H9 (cell line): ENCODE data around the gene WNT4. TPM values are rescaled to one million over a fixed set of nuclear protein-coding genes. Genes with fewer than 3 reads are reported as not detected.

Source experiments
- DNase-seq: peaks from one replicate; pipeline ENCODE4 v3.0.0-alpha.2; 2017
- H2AFZ ChIP-seq: one replicate; pipeline ENCODE4 v1.6.1; 2013; ENCODE audit warnings: mild to moderate bottlenecking, low read length, control low read depth, moderate library complexity
- H2AK5ac ChIP-seq: 2 replicates; pipeline ENCODE4 v1.6.1; 2013; ENCODE audit warnings: low read length, control low read depth, mixed read lengths; ENCODE audit not compliant: insufficient read length
- H2BK120ac ChIP-seq: one replicate; pipeline ENCODE4 v1.6.1; 2013; ENCODE audit warnings: low read depth, mild to moderate bottlenecking, low read length, control low read depth, inconsistent platforms; ENCODE audit not compliant: poor library complexity, severe bottlenecking
- H2BK12ac ChIP-seq: 2 replicates; pipeline ENCODE4 v1.6.1; 2013; ENCODE audit warnings: low read length, control low read depth, mixed read lengths, low read depth; ENCODE audit not compliant: insufficient read length
- H2BK15ac ChIP-seq: 2 replicates; pipeline ENCODE4 v1.6.1; 2013; ENCODE audit warnings: low read depth, low read length, control low read depth
- H2BK20ac ChIP-seq: one replicate; pipeline ENCODE4 v1.6.1; 2013; ENCODE audit warnings: low read depth, mild to moderate bottlenecking, low read length, control low read depth, inconsistent platforms; ENCODE audit not compliant: poor library complexity, severe bottlenecking
- H2BK5ac ChIP-seq: 2 replicates; pipeline ENCODE4 v1.6.1; 2013; ENCODE audit warnings: low read length, control low read depth, mixed read lengths; ENCODE audit not compliant: insufficient read length
- H3K14ac ChIP-seq: 2 replicates; pipeline ENCODE4 v1.6.1; 2013; ENCODE audit warnings: low read length, control low read depth; ENCODE audit not compliant: insufficient read depth
- H3K18ac ChIP-seq: 2 replicates; pipeline ENCODE4 v1.6.1; 2013; ENCODE audit warnings: low read depth, mild to moderate bottlenecking, mixed read lengths, low read length, control low read depth; ENCODE audit not compliant: insufficient read length
- H3K23ac ChIP-seq: 2 replicates; pipeline ENCODE4 v1.6.1; 2013; ENCODE audit warnings: low read length, control low read depth, mixed read lengths, low read depth; ENCODE audit not compliant: insufficient read length
- H3K23me2 ChIP-seq: 2 replicates; pipeline ENCODE4 v1.6.1; 2013; ENCODE audit warnings: low read depth, mild to moderate bottlenecking, mixed read lengths, low read length, control low read depth; ENCODE audit not compliant: insufficient read length, poor library complexity, severe bottlenecking
- H3K27ac ChIP-seq: 2 replicates; pipeline ENCODE4 v1.5.1; 2013; ENCODE audit warnings: low read length, control low read depth, mixed read lengths, low read depth; ENCODE audit not compliant: insufficient read length
- H3K27me3 ChIP-seq: 2 replicates; pipeline ENCODE4 v1.6.1; 2013; ENCODE audit warnings: low read length, control low read depth, inconsistent platforms; ENCODE audit not compliant: insufficient read depth
- H3K4ac ChIP-seq: 2 replicates; pipeline ENCODE4 v1.6.1; 2013; ENCODE audit warnings: low read depth, mild to moderate bottlenecking, control low read depth, inconsistent platforms, low read length, moderate library complexity
- H3K4me1 ChIP-seq: 2 replicates; pipeline ENCODE4 v1.6.1; 2013; ENCODE audit warnings: low read length, control low read depth, inconsistent platforms; ENCODE audit not compliant: insufficient read depth
- H3K4me2 ChIP-seq: 2 replicates; pipeline ENCODE4 v1.6.1; 2013; ENCODE audit warnings: low read length, control low read depth, mixed read lengths; ENCODE audit not compliant: insufficient read length, insufficient read depth
- H3K56ac ChIP-seq: 2 replicates; pipeline ENCODE4 v1.6.1; 2013; ENCODE audit warnings: low read depth, mild to moderate bottlenecking, mixed read lengths, low read length, control low read depth; ENCODE audit not compliant: insufficient read length
- H3K79me1 ChIP-seq: 2 replicates; pipeline ENCODE4 v1.6.1; 2013; ENCODE audit warnings: low read depth, mild to moderate bottlenecking, moderate library complexity, low read length, control low read depth, inconsistent platforms; ENCODE audit not compliant: insufficient read depth, poor library complexity, severe bottlenecking
- H3K79me2 ChIP-seq: 2 replicates; pipeline ENCODE4 v1.6.1; 2013; ENCODE audit warnings: low read length, control low read depth, inconsistent platforms; ENCODE audit not compliant: insufficient read depth
- H3K9ac ChIP-seq: 2 replicates; pipeline ENCODE4 v1.6.1; 2013; ENCODE audit warnings: low read length, control low read depth, mixed read lengths; ENCODE audit not compliant: insufficient read length; ENCODE audit errors: extremely low read depth
- H3K9me3 ChIP-seq: one replicate; pipeline ENCODE4 v1.6.1; 2013; ENCODE audit warnings: low read depth, low read length, inconsistent platforms; ENCODE audit not compliant: control insufficient read depth
- H3T11ph ChIP-seq: one replicate; pipeline ENCODE4 v1.6.1; 2013; ENCODE audit warnings: mild to moderate bottlenecking, low read length, control low read depth, inconsistent platforms
- H4K20me1 ChIP-seq: one replicate; pipeline ENCODE4 v1.6.1; 2013; ENCODE audit not compliant: control insufficient read depth, insufficient read length, insufficient read depth
- H4K5ac ChIP-seq: 2 replicates; pipeline ENCODE4 v1.6.1; 2013; ENCODE audit warnings: low read depth, mild to moderate bottlenecking, mixed read lengths, low read length, control low read depth; ENCODE audit not compliant: insufficient read length
- H4K8ac ChIP-seq: replicated peaks from 2 replicates; pipeline ENCODE4 v1.6.1; 2013; ENCODE audit warnings: low read length, control low read depth, mixed read lengths, low read depth; ENCODE audit not compliant: insufficient read length
- H4K91ac ChIP-seq: 2 replicates; pipeline ENCODE4 v1.6.1; 2013; ENCODE audit warnings: low read depth, mild to moderate bottlenecking, moderate library complexity, mixed read lengths, low read length, control low read depth; ENCODE audit not compliant: insufficient read length
- H3K27ac Mint-ChIP-seq, 3 experiments: 2 replicates in 2 of 3; 3 replicates in 1 of 3; pipeline ENCODE4 v1.8.0; 2020 to 2021; ENCODE audit warnings: mixed read lengths in 3 of 3, mild to moderate bottlenecking in 1 of 3, moderate library complexity in 1 of 3
- H3K27me3 Mint-ChIP-seq: 2 replicates; pipeline ENCODE4 v1.8.0; 2021; ENCODE audit warnings: low read depth, mild to moderate bottlenecking, moderate library complexity, mixed read lengths
- H3K36me3 Mint-ChIP-seq, 3 experiments: 2 replicates in 2 of 3; 3 replicates in 1 of 3; pipeline ENCODE4 v1.8.0; 2020 to 2021; ENCODE audit warnings: low read depth in 3 of 3, mixed read lengths in 3 of 3; ENCODE audit not compliant: insufficient read depth in 1 of 3
- H3K4me1 Mint-ChIP-seq, 2 experiments: 2 replicates each; pipeline ENCODE4 v1.8.0; 2020; ENCODE audit warnings: mixed read lengths in 2 of 2
- H3K4me3 Mint-ChIP-seq, 2 experiments: 2 replicates in 1 of 2; 3 replicates in 1 of 2; pipeline ENCODE4 v1.8.0; 2020 to 2021; ENCODE audit warnings: mild to moderate bottlenecking in 2 of 2, mixed read lengths in 2 of 2, moderate library complexity in 1 of 2
- H3K9me3 Mint-ChIP-seq, 2 experiments: 2 replicates in 1 of 2; 3 replicates in 1 of 2; pipeline ENCODE4 v1.8.0; 2020; ENCODE audit warnings: mild to moderate bottlenecking in 2 of 2, mixed read lengths in 2 of 2, moderate library complexity in 1 of 2
- CTCF ChIP-seq: fragments of 200-600 bp; sonication (generic); conservative IDR thresholded peaks from 3 replicates; pipeline ENCODE4 v1.8.0; 2021; ENCODE audit warnings: antibody characterized with exemption, mild to moderate bottlenecking
- WGBS: extraction: QIAGEN DNeasy Blood & Tissue Kit; methylation state at CpG from one replicate; pipeline ENCODE4 v1.1.7; 2013; ENCODE audit warnings: missing lambda C conversion rate, low lambda C conversion rate, mixed read lengths; ENCODE audit not compliant: insufficient read length; ENCODE audit errors: extremely low coverage; 5-methylcytosine and 5-hydroxymethylcytosine counted together
- total RNA-seq: library from RNA; stranded (reverse); gene quantifications from 2 replicates; pipeline ENCODE4 v1.2.1, GENCODE V29; 2021

The WNT4 gene
- total RNA-seq, 1 experiment from 2014 or later, result 1.4 TPM

GRCh38 chr1:22117851-22118250 is 25.0 kb downstream of the WNT4 start:
- no peak overlapping the region for H2BK15ac ChIP-seq
- no peak overlapping the region for H3K4ac ChIP-seq
- H3K23ac ChIP-seq, result no peak overlapping the region
- H4K20me1 ChIP-seq, result no peaks in the 10 kb centered on the region
- H3K27me3 ChIP-seq, result no peaks in the 10 kb centered on the region
- H3K4me1 ChIP-seq, result peaks cover 11% of the 10 kb centered on the region; the same call in 1 of the 2 replicates
- no peak overlapping the region for H3K18ac ChIP-seq
- no peak overlapping the region for H2BK120ac ChIP-seq
- H3K56ac ChIP-seq, result no peak overlapping the region
- TF ChIP-seq CTCF, result no peak
- no peak overlapping the region for H3K27ac ChIP-seq
- no peak overlapping the region for H3K9ac ChIP-seq
- no peaks in the 10 kb centered on the region for H3K27me3 Mint-ChIP-seq
- H2BK12ac ChIP-seq, result no peak overlapping the region
- no peak overlapping the region for H2BK20ac ChIP-seq
- H4K5ac ChIP-seq, result no peak overlapping the region
- H3K27ac Mint-ChIP-seq, result no peak overlapping the region; a peak in 1 of 7 replicates
- no peak overlapping the region for H3K4me3 Mint-ChIP-seq
- no peak overlapping the region for H4K8ac ChIP-seq
- H2BK5ac ChIP-seq, result no peak overlapping the region
- no peaks in the 10 kb centered on the region for H3K9me3 ChIP-seq
- H3K14ac ChIP-seq, result no peak overlapping the region
- H3K4me1 Mint-ChIP-seq, result peaks cover 45 to 57% of the 10 kb centered on the region in 2 experiments
- no peaks in the 10 kb centered on the region for H3K23me2 ChIP-seq
- H3K79me2 ChIP-seq, result no peaks in the 10 kb centered on the region
- H3T11ph ChIP-seq, result no peak overlapping the region
- H2AFZ ChIP-seq, result no peak overlapping the region
- no CpG with 5 or more reads among the region's 5 CpGs for WGBS
- no peak overlapping the region for H3K4me2 ChIP-seq
- H3K79me1 ChIP-seq, result no peaks in the 10 kb centered on the region
- peak; percentile 13 for DNase-seq
- no peaks in the 10 kb centered on the region for H3K9me3 Mint-ChIP-seq
- H3K36me3 Mint-ChIP-seq, result peaks cover 1 to 11% (median 4%) of the 10 kb centered on the region in 3 experiments; a peak in 4 of 7 replicates
- no peak overlapping the region for H4K91ac ChIP-seq
- no peak overlapping the region for H2AK5ac ChIP-seq
